ENCODE measurements around the gene C12orf57. TPM values are rescaled to one million over a fixed set of nuclear protein-coding genes. Genes with fewer than 3 reads are reported as not detected.

Gene C12orf57
- polyA plus RNA-seq, 1 donor, result 155 TPM

DNA sequence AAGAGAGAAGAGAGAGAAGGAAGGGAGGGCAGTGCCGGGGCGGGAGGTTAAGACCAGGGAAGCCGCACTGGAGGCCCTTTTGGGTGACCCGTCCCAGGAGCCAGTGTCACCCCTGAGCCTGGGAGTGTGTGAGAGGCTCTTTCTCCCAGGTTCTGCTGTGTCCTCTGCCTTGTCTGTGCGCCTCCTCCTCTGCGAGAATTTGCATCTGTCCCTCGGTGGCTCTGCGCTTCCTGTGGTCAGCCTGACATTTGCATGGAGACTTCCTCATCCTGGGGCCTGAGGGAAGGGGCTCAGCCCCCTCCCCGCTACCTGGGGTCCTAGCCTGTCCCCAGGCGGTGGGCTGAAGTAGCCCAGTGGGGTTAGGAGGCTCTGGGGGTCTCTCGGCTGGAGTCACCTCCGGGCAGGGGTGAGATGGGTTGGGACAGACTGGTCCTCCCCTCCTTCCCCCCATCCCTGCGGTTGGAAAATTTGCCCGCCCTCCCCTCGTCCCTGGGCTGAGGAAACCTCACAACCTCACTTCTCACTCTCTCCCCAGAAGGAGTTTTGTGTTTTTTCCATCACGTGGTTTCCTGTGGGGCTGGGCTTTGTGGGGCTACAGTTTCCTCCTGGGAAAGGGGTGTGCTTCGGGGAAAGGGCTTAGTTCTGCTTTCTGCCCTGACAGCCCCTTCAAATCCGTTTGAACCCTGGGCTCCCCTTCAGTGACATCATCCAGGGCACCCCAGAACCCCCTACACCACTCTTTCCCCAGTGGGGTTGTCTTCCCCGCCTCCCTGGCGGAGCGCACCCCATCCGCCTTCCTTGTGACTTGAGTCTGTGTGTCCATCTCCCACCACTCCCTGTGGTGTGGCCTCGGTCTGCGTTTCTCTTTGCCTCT, 9.9 kb downstream of the C12orf57 start:
- peak; percentile 73 for DNase-seq (ENCODE audit: low read depth)

DNA sequence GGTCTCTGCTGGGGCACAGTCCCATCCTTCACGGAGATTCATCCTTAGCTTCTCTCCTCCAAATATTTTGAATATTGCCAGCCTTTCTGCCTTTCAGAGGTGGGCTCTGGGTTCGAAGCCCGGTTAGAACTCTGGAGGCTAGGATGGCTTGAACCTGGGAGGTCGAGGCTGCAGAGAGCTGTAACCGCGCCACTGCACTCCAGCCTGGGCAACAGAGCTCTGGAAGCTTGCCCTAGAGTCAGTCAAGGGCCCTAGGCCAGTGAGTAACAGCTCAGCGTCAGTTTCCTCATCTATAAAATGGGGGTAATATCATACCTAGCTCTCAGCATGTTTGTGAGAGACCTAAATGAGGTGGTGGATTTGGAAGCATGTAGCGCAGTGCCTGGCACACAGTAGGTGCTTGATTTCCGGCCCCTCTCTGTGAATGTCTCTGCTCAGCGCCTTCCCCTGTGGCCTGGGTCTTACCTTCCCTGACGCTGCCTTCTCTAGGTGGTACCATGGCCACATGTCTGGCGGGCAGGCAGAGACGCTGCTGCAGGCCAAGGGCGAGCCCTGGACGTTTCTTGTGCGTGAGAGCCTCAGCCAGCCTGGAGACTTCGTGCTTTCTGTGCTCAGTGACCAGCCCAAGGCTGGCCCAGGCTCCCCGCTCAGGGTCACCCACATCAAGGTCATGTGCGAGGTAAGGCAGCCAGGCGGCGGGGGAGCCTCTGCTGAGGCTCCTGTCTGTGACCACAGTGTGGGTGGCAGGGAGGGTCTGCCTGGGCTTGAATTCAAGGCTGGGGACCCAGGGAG, 10.7 kb downstream of the C12orf57 start:
- DNase-seq (ENCODE audit: low read depth), result no peak

GRCh38 chr12:6955108-6956020, 11.5 kb downstream of the C12orf57 start:
- no peak for DNase-seq (ENCODE audit: low read depth)

DNA sequence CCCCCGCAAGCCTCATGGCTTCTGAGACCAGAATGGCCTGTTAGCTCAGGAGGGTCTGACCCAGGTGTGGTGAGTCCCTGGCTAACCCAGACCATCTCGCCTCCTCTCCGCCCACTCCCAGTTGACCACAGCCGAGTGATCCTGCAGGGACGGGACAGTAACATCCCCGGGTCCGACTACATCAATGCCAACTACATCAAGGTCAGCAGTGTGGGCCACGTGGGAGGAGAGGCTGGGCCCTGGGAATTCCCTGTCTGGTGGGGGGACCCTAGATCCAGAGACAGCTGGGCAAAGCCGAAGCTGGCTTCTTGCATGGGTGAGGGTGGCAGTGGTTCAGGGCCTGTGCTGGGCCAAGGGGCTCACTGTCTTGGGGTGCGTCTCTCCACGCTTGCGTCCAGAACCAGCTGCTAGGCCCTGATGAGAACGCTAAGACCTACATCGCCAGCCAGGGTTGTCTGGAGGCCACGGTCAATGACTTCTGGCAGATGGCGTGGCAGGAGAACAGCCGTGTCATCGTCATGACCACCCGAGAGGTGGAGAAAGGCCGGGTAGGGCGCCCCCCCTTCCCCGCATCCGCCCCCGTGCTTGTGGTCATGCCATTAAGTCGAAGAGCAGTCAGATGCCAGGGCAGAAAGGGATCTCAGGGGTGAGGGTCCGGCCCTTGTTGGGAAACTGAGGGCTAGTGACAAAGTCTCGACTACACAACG, 12.4 kb downstream of the C12orf57 start:
- no peak for DNase-seq (ENCODE audit: low read depth)

DNA sequence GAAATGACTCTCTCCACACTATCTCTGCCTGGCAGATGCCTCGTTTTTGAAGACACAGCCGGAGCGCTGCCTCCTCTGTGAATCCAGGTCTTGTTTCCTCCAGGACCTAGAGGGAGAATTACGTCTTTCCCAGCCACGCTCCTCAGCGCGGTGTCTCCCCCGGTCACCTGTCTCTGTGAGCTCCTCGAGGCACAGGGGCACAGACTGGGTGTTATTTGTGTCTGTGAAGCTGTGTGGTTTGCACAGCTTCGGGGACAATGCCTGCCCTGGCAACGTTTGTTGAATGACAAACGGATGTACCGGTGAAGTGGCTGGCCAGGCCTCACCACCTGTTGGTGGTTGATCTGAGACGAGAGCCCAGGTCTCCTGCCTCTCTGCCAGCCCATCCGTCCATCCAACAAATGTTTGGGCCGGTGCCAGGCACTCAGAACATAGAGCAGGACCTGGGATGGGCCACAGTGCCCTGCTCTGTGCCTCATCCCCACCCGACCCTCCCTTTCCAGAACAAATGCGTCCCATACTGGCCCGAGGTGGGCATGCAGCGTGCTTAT, 13.4 kb downstream of the C12orf57 start:
- DNase-seq (ENCODE audit: low read depth), result no peak

DNA sequence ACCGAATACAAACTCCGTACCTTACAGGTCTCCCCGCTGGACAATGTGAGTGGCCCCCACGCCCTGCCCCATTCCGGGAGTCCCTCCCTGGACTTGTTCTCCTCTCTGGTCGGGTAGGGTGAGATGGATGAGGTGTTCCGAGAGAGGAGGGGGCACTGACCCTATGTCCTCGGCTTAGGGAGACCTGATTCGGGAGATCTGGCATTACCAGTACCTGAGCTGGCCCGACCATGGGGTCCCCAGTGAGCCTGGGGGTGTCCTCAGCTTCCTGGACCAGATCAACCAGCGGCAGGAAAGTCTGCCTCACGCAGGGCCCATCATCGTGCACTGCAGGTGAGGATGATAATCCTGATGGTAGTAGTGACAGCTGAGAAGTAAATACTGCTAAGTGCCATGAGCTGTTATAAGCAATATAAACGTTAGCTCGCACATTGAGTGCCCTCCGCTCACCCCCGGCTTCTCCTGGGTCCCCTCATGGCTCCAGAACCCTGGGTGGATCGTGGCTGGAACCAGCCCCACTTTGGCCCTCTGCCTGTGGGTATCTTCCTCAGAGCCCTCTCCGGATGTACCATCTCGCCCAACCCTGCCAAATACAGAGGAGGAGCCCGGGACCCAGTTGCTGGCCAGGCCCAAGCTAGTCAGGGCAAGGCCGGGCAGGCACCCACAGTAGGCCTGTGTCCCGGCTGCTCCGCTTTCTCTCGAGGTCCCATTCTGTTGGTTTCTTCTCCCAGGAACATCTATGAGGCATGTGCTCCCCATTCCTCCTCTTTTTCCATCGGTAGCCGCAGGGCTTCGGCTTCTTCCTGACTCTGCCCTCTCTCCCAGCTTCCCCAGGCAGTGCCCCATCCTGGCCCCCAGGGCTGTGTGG, 14.2 kb downstream of the C12orf57 start:
- DNase-seq (ENCODE audit: low read depth), result no peak

GRCh38 chr12:6958609-6959057, 14.8 kb downstream of the C12orf57 start:
- DNase-seq (ENCODE audit: low read depth), result no peak

- DNase-seq (ENCODE audit: low read depth), result no peak
Measured at GRCh38 chr12:6959058-6959804, 15.4 kb downstream of the C12orf57 start.

DNA sequence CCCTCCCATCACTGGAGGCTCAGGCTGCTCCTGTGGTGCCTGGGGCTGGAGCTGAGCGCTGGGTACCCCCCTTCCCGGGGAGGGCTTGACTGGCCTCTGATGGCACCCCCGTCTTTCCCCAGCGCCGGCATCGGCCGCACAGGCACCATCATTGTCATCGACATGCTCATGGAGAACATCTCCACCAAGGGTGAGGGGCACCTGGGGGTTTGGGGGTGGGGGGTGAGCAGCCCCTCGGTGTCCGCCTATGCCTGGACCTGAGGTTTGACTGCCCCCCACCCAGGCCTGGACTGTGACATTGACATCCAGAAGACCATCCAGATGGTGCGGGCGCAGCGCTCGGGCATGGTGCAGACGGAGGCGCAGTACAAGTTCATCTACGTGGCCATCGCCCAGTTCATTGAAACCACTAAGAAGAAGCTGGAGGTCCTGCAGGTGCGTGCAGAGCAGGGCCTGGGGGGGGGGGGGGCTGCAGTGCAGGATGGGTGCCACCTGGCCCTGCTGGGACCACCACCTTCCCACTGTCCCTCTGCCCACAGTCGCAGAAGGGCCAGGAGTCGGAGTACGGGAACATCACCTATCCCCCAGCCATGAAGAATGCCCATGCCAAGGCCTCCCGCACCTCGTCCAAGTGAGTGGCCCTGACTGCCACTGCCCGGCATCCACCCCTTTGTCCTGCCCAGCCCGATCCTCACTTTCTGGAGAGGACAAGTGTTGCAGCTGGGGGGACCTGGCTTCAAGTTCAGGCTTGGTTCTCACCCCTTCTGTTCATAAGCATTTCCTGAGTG, 16.2 kb downstream of the C12orf57 start:
- no peak for DNase-seq (ENCODE audit: low read depth)

- DNase-seq (ENCODE audit: low read depth), result no peak
Measured at GRCh38 chr12:6960593-6961277, 16.9 kb downstream of the C12orf57 start.

DNA sequence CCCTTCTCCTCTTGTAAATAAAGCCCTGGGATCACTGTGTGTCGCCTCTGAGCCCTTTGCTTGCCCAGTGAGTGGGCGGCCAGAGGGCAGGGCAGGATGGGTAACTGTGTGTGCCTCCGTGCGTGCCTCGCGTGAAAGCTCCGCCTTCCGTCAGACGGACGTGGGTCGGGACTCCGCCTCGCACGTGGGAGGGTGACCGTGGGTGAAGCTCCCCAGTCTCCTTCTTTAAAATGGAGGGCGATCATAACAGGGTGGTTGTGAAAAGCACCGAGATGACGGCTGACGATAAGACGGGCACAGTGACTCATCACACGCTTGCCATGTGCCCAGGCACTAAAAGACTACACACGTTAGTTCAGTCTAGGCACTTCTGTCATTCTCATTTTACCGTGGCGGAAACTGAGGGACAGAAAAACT, 17.5 kb downstream of the C12orf57 start:
- no peak for DNase-seq (ENCODE audit: low read depth)

GRCh38 chr12:6961695-6962284, 18.0 kb downstream of the C12orf57 start:
- DNase-seq (ENCODE audit: low read depth), result no peak

- no peak for DNase-seq (ENCODE audit: low read depth)
Measured at GRCh38 chr12:6962285-6963015, 18.6 kb downstream of the C12orf57 start.

GRCh38 chr12:6963016-6963731, 19.4 kb downstream of the C12orf57 start:
- DNase-seq (ENCODE audit: low read depth), result no peak

DNA sequence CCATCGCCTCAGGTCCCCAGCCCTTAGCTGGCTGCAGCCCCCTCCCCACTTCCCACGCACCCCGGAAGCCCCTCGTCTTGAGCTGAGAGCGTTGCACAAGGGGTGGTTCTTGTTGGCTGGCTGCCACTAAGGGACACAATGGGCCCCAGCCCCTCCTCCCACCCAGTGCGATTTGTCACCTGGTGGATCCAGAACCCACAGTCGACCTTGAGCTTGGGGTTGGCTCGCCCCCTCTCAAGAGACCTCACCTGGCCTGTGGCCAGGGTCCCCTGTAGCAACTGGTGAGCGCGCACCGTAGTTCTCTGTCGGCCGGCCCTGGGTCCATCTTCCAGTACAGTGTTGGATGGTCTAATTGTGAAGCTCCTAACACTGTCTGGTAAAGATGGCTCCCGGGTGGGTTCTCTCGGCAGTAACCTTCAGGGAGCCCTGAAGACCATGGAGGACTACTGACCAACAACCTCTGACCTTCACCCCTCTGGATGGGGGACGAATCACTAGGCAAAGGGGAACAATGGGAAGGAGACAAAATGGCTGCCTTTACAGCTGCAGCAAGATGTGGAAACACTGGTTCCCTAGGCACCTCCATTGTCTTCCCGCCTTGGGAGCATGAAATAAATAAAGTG, 20.1 kb downstream of the C12orf57 start:
- no peak for DNase-seq (ENCODE audit: low read depth)

All from forelimb muscle (tissue), 1 donor.